ENCODE results near the gene TCAP.

DNA sequence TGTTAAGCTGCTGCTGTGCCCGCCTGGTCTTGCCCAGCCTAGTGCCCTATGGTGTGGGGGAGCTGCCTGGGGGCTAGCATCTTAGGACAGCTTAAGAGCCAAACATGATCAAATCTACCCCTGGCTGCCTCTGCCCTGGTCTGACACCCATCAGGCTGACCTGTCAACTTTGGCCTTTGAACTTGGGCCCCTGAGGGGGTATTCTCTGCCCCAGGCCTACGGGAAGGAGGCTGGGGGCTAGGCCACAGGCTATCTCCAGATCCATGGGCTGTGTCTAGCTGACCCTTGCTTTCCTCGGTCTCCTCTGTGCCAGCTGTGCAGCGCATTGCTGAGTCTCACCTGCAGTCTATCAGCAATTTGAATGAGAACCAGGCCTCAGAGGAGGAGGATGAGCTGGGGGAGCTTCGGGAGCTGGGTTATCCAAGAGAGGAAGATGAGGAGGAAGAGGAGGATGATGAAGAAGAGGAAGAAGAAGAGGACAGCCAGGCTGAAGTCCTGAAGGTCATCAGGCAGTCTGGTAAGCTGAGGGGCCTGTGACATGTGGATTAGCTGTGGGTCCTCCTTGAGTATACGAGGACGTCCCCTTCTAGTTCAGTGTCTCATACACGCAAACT lies 31.5 kb upstream of the TCAP start:
- TF ChIP-seq, protein P1, sequence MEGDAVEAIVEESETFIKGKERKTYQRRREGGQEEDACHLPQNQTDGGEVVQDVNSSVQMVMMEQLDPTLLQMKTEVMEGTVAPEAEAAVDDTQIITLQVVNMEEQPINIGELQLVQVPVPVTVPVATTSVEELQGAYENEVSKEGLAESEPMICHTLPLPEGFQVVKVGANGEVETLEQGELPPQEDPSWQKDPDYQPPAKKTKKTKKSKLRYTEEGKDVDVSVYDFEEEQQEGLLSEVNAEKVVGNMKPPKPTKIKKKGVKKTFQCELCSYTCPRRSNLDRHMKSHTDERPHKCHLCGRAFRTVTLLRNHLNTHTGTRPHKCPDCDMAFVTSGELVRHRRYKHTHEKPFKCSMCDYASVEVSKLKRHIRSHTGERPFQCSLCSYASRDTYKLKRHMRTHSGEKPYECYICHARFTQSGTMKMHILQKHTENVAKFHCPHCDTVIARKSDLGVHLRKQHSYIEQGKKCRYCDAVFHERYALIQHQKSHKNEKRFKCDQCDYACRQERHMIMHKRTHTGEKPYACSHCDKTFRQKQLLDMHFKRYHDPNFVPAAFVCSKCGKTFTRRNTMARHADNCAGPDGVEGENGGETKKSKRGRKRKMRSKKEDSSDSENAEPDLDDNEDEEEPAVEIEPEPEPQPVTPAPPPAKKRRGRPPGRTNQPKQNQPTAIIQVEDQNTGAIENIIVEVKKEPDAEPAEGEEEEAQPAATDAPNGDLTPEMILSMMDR (conservative IDR thresholded peaks at IDR 0.05 in 1 of 2, IDR thresholded peaks at IDR 0.05 in 1 of 2; ENCODE audit: low read depth in 1 of 2, low read length in 2 of 2), result no peak
- no peak for TF ChIP-seq EZH2 (IDR thresholded peaks at IDR 0.05; ENCODE audit: low read length, missing control alignments)

Measured in fibroblast of lung (primary cell).